Suprapubic skin (tissue), 4 donors: ENCODE measurements around the gene CHMP4A. TPM values are rescaled to one million over a fixed set of nuclear protein-coding genes. Genes with fewer than 3 reads are reported as not detected.
"Not testable (repeated sequence)": the region's sequence is repeated elsewhere in the genome, so short reads cannot be mapped to it uniquely, and the experiment has no call there.

ENCODE experiments used
- DNase-seq, 2 donors: peaks; one replicate each; pipeline ENCODE4 v3.0.0-alpha.2; 2019; ENCODE audit warnings: low spot score in 2 of 2
- H3K27ac ChIP-seq: fragments of 200-600 bp; sonication (generic); one replicate; pipeline ENCODE4 v1.5.1; 2019
- H3K27me3 ChIP-seq: fragments of 200-600 bp; sonication (generic); one replicate; pipeline ENCODE4 v1.5.1; 2019
- H3K36me3 ChIP-seq: fragments of 200-600 bp; sonication (generic); one replicate; pipeline ENCODE4 v1.5.1; 2019
- H3K4me1 ChIP-seq: fragments of 200-600 bp; sonication (generic); one replicate; pipeline ENCODE4 v1.5.1; 2019
- H3K4me3 ChIP-seq: fragments of 200-600 bp; sonication (generic); one replicate; pipeline ENCODE4 v1.5.1; 2019; ENCODE audit warnings: mild to moderate bottlenecking
- H3K9me3 ChIP-seq: fragments of 200-600 bp; sonication (generic); one replicate; pipeline ENCODE4 v1.5.1; 2019
- EP300 ChIP-seq: sonication (generic); formaldehyde crosslinking; IDR thresholded peaks from one replicate; pipeline ENCODE4 v1.6.1; 2017; ENCODE audit warnings: antibody characterized with exemption
- POLR2A ChIP-seq, 2 donors: fragments of 450-650 bp; IDR thresholded peaks; one replicate each; pipeline ENCODE4 v1.6.1; 2017; ENCODE audit warnings: antibody characterized with exemption in 2 of 2, mild to moderate bottlenecking in 2 of 2, moderate library complexity in 2 of 2
- POLR2AphosphoS5 ChIP-seq, 3 donors: sonication (generic); formaldehyde crosslinking; IDR thresholded peaks; one replicate each; pipeline ENCODE4 v1.6.1; 2017; ENCODE audit warnings: antibody characterized with exemption in 3 of 3
- WGBS: methylation state at CpG from one replicate; pipeline ENCODE4 v1.1.5; 2018; 5-methylcytosine and 5-hydroxymethylcytosine counted together
- total RNA-seq, 4 donors: library from RNA; depleted of rRNA; stranded (reverse); fragments of >200 nt; gene quantifications; one replicate each; pipeline ENCODE4 v1.1.0, GENCODE V29; 2016
- TF ChIP-seq, protein P1 (sequence below), 2 donors: fragments of 200-600 bp in 1 of 2; fragments of 450-650 bp in 1 of 2; sonication (generic) in 1 of 2; IDR thresholded peaks; one replicate each; pipeline ENCODE4 v1.5.1; 2016 to 2019; ENCODE audit warnings: antibody characterized with exemption in 2 of 2, mild to moderate bottlenecking in 1 of 2, moderate library complexity in 1 of 2

Gene CHMP4A
- total RNA-seq, 4 donors from 2014 or later, result 47.2 to 86.3 (median 63.6) TPM

DNA sequence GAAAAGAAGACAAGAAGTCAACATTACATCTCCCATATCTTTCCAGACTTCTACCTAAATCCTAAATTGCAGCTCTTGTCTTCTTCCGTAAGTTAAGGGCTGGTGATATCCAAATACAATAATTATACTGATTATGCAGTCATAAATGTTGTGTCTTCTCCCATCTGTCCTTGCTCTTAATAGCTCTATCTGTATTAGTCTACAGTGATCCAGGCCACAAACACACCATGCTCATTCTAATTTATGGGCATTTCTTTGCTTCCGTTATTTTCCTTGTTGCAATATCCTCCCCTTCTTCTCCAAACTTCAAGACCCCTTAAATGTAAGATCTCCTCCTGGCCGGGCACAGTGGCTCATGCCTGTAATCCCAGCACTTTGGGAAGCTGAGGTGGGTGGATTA is 6.2 kb upstream of the CHMP4A start:
- WGBS, result 58% methylated on average over 3 of the region's 3 CpGs
- Histone ChIP-seq H3K4me3 (no peak overlapping the region), H3K27me3 (no peaks in the 10 kb centered on the region), H3K4me1 (peaks cover 15% of the 10 kb centered on the region), H3K9me3 (no peaks in the 10 kb centered on the region), H3K36me3 (peaks cover 4% of the 10 kb centered on the region), H3K27ac (no peak overlapping the region)
- TF ChIP-seq, protein P1, sequence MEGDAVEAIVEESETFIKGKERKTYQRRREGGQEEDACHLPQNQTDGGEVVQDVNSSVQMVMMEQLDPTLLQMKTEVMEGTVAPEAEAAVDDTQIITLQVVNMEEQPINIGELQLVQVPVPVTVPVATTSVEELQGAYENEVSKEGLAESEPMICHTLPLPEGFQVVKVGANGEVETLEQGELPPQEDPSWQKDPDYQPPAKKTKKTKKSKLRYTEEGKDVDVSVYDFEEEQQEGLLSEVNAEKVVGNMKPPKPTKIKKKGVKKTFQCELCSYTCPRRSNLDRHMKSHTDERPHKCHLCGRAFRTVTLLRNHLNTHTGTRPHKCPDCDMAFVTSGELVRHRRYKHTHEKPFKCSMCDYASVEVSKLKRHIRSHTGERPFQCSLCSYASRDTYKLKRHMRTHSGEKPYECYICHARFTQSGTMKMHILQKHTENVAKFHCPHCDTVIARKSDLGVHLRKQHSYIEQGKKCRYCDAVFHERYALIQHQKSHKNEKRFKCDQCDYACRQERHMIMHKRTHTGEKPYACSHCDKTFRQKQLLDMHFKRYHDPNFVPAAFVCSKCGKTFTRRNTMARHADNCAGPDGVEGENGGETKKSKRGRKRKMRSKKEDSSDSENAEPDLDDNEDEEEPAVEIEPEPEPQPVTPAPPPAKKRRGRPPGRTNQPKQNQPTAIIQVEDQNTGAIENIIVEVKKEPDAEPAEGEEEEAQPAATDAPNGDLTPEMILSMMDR (IDR thresholded peaks at IDR 0.05), result no peak
- no peak for DNase-seq

DNA sequence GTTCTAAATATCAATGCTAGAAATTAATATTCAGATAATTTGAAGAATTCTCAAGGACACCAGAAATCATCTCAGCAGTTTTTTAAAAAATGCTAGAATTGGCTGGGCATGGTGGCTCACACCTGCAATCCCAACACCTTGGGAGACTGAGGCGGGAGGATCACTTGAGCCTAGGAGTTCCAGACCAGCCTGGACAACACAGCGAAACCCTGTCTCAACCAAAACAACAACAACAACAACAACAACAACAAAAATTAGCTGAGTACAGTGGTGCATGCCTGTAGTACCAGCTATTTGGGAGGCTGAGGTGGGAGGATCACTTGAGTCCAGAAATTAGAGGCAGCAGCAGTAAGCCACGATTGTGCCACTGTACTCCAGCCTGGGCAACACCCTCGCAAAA is 5.8 kb upstream of the CHMP4A start:
- WGBS, result 81% methylated on average over 4 of the region's 4 CpGs
- no peaks in the 10 kb centered on the region for H3K27me3 ChIP-seq

DNA sequence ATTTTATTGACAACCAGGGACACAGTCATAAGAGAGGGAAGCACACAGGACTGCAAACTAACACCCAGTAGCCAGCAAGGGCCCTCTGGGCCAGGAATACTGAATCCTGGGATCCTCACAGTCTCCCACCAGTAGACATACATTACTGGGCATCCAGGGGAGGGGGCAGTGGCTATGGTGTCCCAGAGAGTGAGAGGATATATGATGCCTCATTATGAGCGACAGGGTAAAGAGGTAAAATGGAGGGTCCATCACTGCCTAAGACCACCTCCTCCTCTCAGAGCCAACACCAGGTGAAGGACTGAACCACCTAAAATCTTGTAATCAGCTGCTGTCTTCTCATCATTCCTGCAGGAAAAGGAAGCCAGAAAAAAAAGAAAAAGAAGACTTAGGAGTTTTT is 3.6 kb upstream of the CHMP4A start:
- H3K27me3 ChIP-seq, H3K27ac ChIP-seq, H3K9me3 ChIP-seq, H3K36me3 ChIP-seq, H3K4me3 ChIP-seq: not testable (repeated sequence)
- DNase-seq, result peak in 1 of 2 donors; percentile 18
- 92% methylated on average over 1 of the region's 1 CpG for WGBS
- peaks cover 33% of the 10 kb centered on the region for H3K4me1 ChIP-seq

More for the DNA sequence above, 5.8 kb upstream of the CHMP4A start:
- no peak for TF ChIP-seq POLR2A (IDR thresholded peaks at IDR 0.05)
- no peaks in the 10 kb centered on the region for H3K9me3 ChIP-seq
- peaks cover 4% of the 10 kb centered on the region for H3K36me3 ChIP-seq
- no peak overlapping the region for H3K27ac ChIP-seq
- H3K4me1 ChIP-seq, result peaks cover 20% of the 10 kb centered on the region
- H3K4me3 ChIP-seq, result no peak overlapping the region
- peak in 1 of 2 donors; percentile 4 for DNase-seq

DNA sequence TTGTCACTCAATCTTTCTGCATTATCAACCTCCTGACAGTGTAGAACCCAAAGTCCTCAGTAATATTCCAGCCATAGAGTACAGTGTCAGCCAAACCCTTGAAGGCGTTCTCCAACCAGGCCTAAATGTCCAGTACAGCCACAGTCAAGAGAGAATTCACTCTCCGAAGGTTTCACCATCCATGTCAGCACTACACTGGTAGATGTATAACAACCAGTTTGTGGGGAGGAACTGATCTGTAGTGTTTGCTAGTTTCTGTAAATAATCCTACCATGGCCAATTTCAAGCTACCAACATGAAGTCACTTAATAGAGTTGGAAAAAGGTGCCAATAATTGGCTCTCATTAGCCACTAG is 3.0 kb upstream of the CHMP4A start:
- peaks cover 35% of the 10 kb centered on the region for H3K4me1 ChIP-seq
- H3K4me3 ChIP-seq, result peak overlapping the region; percentile 71
- no peaks in the 10 kb centered on the region for H3K9me3 ChIP-seq
- peak overlapping the region; percentile 89 for H3K27ac ChIP-seq
- TF ChIP-seq, protein P1 (IDR thresholded peaks at IDR 0.05), result no peak
- TF ChIP-seq POLR2AphosphoS5 (IDR thresholded peaks at IDR 0.05) (no peak), EP300 (no peak), POLR2A (IDR thresholded peaks at IDR 0.05) (no peak)
- DNase-seq, result no peak
- 86% methylated on average over 2 of the region's 2 CpGs for WGBS
- H3K27me3 ChIP-seq, result no peaks in the 10 kb centered on the region
- H3K36me3 ChIP-seq, result peaks cover 7% of the 10 kb centered on the region

DNA sequence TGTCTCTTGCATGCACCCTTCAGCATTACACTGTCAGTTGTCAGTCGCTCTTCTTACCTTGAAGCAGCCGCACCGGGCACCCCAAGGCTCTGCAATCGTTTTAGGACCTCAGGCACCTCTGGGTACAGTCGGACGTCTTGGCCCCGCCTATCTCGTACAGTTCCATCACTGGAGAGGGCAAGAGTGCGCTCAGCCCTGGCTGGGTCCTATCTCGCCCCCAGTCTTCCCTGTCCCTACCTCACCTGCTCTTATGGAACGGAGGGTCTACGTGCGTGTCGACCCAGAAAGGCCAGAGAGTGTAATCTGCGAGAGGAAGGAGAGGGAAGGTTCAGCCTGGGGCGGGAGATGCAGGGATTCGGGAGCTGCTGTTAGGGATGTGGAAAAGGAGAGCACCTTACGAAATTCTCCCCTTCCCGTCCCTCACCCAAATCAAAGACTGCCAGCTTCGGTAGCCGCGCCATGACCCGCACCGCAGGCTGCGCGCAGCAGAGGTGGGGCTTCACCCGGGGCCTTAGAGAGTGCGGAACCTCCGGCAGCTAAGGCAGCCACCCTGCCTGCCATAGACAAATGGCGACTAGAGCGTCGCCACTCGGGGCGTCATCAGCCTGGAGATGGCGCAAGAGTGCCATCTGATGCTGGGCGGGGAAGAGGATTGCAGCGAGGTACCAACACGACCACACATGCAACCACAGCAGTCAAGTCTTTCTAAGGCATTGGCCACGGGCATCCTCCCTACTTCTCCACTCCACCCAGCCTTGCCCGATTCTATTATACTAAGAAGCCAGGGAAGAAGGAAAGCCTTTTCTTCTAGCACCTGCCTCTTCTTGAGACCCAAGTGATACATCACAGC is 2.4 kb upstream of the CHMP4A start, which contains the start of gene MDP1:
TSS of gene MDP1 (minus strand) at position 572 of the 850 bp plus-strand sequence. CDS start at position 461, 111 bp downstream.
- Histone ChIP-seq H3K4me3 (peak within 1 kb of the TSS; percentile 71), H3K27me3 (no peaks in the 10 kb centered on the region), H3K4me1 (peaks cover 35% of the 10 kb centered on the region), H3K9me3 (no peaks in the 10 kb centered on the region), H3K27ac (peak within 1 kb of the TSS; percentile 89), H3K36me3 (peaks cover 13% of the 10 kb centered on the region)
- TF ChIP-seq POLR2A (IDR thresholded peaks at IDR 0.05) (peak; percentile 9 to 63), POLR2AphosphoS5 (IDR thresholded peaks at IDR 0.05) (peak; percentile 45 to 90 (median 90)), EP300 (no peak)
- TF ChIP-seq, protein P1 (IDR thresholded peaks at IDR 0.05), result peak in 1 of 2 donors; percentile 60
- under 1% methylated on average over 39 of the region's 40 CpGs for WGBS
- DNase-seq, result peak; percentile 90 to 91

DNA sequence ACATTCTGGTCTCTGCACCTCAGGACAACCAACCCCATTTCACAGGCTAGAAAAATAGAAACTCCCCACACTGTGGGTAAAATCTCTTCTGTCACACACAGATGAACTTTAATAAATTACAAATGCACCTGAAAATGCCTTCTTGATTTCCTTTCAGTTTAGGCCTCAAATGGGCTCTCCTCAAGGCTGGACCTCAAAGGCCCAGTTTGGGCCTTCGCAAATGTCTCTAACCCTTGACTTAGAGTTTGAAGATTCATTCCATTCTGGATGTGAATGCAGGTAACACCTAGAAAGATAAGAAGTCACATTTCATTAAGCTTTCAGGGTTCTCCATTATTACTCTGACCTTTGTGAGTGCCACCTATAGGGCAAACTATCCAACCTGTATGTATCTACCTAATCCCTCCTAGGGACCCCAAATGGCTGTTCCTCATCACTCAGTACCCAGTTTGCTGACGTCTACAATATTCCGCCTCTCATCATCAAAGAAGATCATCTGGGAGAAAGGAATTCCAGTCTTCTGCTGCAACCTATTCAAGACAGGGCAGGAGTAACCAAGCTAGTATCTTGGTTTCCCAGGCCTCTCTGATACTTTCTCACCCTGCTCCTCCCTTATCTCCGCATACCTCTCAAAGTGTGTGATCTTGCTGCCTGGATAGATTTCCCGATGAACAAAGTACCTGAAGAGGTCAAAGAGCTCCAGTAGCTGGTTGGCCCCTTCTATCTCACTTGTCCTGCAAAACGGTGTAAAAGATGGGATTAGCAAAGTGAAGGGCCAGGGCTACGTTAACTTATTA is 776 bp upstream of the CHMP4A start:
- H3K27me3 ChIP-seq, result no peaks in the 10 kb centered on the region
- no peak for TF ChIP-seq POLR2A (IDR thresholded peaks at IDR 0.05)
- no peak for TF ChIP-seq POLR2AphosphoS5 (IDR thresholded peaks at IDR 0.05)
- no peak for TF ChIP-seq EP300
- TF ChIP-seq, protein P1 (IDR thresholded peaks at IDR 0.05), result no peak
- no peaks in the 10 kb centered on the region for H3K9me3 ChIP-seq
- H3K27ac ChIP-seq, result peak overlapping the region; percentile 98
- H3K4me3 ChIP-seq, result peak overlapping the region; percentile 63
- H3K4me1 ChIP-seq, result peaks cover 35% of the 10 kb centered on the region
- DNase-seq, result no peak
- WGBS, result 89% methylated on average over 7 of the region's 7 CpGs
- H3K36me3 ChIP-seq, result peaks cover 29% of the 10 kb centered on the region
